Heart left ventricle (tissue), 13 donors: Measurements from ENCODE around the gene HMCN2.

Experiments used
- POLR2A ChIP-seq, 2 donors: fragments of 450-650 bp; IDR thresholded peaks; one replicate each; pipeline ENCODE4 v1.6.1; 2017; ENCODE audit warnings: antibody characterized with exemption in 2 of 2, mild to moderate bottlenecking in 2 of 2, moderate library complexity in 2 of 2
- TF ChIP-seq, protein P1 (sequence below), 12 donors: fragments of 200-600 bp; sonication (generic) in 4 of 12; IDR thresholded peaks; one replicate each; pipeline versions ENCODE4 v1.5.0 to v1.8.0; 2018 to 2022; ENCODE audit warnings: antibody characterized with exemption in 12 of 12, mild to moderate bottlenecking in 5 of 12
- donor health status: ischemic (EF 13 %, LVEDD 7.1; RV severe dilation, severe dysfunction).
- donor health status: DM: no; HTN: yes; CAD: no.
- donor health status: DM: no; HTN: no; CAD: no.
- donor health status: ischemic (EF 25% LVEDD 6.9; RV normal size, moderate dysfunction).
- donor health status: ischemic (EF 25% LVEDD 5.7; RV mildly dilated, moderate dysfunction).
- donor health status: ischemic (EF 35%, LVEDD 5.7; RV mildly dilated, moderate dysfunction).
- donor health status: nonischemic (EF 11% LVEDD 7.7; RV severe dilation, severe dysfunction).
- donor health status: DM: yes; HTN: yes; CAD: no.
- donor health status: PGD.
- donor health status: ischemic (EF 29% LVEDD 5.4; RV normal size, mild dysfunction).
- donor health status: nonischemic (EF 23%, LVEDD 6.1; RV moderate dilation, normal function).

DNA sequence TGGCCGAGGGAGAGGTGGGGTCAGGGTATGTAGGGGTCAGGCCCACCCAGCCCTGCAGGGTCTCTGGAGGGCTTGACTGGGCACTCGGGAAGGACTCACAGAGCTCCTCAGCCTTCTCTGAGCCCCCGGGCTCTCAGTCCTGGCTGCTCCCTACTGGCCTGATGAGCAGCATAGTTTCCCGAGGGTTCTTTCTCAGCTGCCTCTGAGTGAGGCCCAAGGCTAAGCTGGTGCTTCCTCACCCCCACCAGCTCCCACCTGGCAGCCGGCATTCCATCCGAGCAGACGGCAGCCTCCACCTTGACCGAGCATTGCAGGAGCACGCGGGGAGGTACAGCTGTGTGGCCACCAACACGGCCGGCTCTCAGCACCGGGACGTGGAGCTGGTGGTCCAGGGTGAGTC lies 56.0 kb downstream of the HMCN2 start:
- TF ChIP-seq, protein P1, sequence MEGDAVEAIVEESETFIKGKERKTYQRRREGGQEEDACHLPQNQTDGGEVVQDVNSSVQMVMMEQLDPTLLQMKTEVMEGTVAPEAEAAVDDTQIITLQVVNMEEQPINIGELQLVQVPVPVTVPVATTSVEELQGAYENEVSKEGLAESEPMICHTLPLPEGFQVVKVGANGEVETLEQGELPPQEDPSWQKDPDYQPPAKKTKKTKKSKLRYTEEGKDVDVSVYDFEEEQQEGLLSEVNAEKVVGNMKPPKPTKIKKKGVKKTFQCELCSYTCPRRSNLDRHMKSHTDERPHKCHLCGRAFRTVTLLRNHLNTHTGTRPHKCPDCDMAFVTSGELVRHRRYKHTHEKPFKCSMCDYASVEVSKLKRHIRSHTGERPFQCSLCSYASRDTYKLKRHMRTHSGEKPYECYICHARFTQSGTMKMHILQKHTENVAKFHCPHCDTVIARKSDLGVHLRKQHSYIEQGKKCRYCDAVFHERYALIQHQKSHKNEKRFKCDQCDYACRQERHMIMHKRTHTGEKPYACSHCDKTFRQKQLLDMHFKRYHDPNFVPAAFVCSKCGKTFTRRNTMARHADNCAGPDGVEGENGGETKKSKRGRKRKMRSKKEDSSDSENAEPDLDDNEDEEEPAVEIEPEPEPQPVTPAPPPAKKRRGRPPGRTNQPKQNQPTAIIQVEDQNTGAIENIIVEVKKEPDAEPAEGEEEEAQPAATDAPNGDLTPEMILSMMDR (IDR thresholded peaks at IDR 0.05), result no peak
- TF ChIP-seq POLR2A (IDR thresholded peaks at IDR 0.05), result no peak
